ENCODE data around the gene CDPF1. TPM values are rescaled to one million over a fixed set of nuclear protein-coding genes. Genes with fewer than 3 reads are reported as not detected.
A peak's percentile ranks its signal among the peaks of the same experiment; 100 is the strongest.

CDPF1 gene
- total RNA-seq, 1 donor from 2014 or later, result 11.1 TPM

DNA sequence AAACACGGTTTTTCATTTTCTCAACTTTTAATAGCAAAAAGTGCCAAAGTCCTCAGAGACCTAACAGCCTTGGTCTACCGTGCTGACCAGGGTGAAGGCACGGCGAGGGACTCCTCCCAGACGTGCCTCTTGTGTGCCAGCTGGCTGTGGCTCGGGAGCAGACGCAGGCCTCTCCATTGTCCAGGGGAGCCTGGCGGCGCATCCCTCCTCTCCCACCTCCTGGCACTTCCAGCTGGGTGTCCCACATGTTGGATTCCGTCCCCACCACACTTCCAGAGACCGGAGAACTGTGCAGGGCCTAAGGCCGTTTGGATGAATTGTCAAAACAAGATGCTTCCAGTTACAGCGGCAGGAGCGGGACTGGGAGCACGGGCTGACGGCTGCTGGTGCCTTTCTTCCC is 11.6 kb downstream of the CDPF1 start:
- Mint-ChIP-seq H3K27me3 (ENCODE audit: low read depth) (no peaks in the 10 kb centered on the region), H3K4me1 (no peaks in the 10 kb centered on the region), H3K27ac (ENCODE audit: unreplicated experiment) (no peak overlapping the region), H3K4me3 (no peak overlapping the region), H3K9me3 (no peaks in the 10 kb centered on the region), H3K36me3 (ENCODE audit: low read depth) (no peaks in the 10 kb centered on the region)
- no peak for DNase-seq (ENCODE audit: low read depth, low spot score)
- TF ChIP-seq, protein P1, sequence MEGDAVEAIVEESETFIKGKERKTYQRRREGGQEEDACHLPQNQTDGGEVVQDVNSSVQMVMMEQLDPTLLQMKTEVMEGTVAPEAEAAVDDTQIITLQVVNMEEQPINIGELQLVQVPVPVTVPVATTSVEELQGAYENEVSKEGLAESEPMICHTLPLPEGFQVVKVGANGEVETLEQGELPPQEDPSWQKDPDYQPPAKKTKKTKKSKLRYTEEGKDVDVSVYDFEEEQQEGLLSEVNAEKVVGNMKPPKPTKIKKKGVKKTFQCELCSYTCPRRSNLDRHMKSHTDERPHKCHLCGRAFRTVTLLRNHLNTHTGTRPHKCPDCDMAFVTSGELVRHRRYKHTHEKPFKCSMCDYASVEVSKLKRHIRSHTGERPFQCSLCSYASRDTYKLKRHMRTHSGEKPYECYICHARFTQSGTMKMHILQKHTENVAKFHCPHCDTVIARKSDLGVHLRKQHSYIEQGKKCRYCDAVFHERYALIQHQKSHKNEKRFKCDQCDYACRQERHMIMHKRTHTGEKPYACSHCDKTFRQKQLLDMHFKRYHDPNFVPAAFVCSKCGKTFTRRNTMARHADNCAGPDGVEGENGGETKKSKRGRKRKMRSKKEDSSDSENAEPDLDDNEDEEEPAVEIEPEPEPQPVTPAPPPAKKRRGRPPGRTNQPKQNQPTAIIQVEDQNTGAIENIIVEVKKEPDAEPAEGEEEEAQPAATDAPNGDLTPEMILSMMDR (conservative IDR thresholded peaks at IDR 0.05), result no peak

DNA sequence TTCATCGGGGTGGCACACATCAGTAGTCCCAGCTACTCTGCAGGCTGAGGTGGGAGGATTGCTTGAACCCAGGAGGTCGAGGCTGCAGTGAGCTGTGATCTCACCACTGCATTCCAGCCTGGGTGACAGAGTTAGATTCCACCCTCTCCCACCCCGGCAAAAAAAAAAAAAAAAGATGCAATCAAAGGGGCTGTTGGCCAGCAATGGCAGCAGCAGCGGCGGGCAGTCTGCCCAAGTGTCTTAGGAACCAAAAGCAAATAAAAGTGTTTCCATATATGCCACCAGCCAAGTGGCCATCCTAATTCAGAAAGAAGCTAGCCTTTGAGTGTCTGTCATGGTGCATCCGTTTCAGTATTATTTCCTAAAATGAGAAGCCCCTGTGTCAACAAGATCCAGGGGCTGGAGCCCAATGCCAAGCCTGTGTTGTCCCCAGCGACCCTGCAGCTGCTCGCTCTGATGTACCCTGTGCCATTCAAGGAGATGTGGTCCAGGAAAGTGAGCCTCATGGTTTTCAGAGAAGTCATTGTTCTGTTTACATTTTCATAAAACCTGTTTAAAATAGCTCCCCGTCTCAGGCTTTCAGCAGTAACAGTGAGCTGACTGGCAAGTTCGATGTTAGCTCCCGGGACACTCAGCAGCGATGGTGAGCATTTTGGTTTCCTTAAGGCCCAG is 12.5 kb downstream of the CDPF1 start:
- Mint-ChIP-seq H3K9me3 (no peaks in the 10 kb centered on the region), H3K4me3 (no peak overlapping the region), H3K27ac (ENCODE audit: unreplicated experiment) (no peak overlapping the region), H3K4me1 (peaks cover 4% of the 10 kb centered on the region), H3K27me3 (ENCODE audit: low read depth) (no peaks in the 10 kb centered on the region), H3K36me3 (ENCODE audit: low read depth) (no peaks in the 10 kb centered on the region)
- DNase-seq (ENCODE audit: low read depth, low spot score), result no peak
- TF ChIP-seq, protein P1 (conservative IDR thresholded peaks at IDR 0.05), result no peak

- no peak overlapping the region for H3K27ac Mint-ChIP-seq (ENCODE audit: unreplicated experiment)
- H3K4me3 Mint-ChIP-seq, result no peak overlapping the region
- H3K36me3 Mint-ChIP-seq (ENCODE audit: low read depth), result no peaks in the 10 kb centered on the region
- DNase-seq (ENCODE audit: low read depth, low spot score), result no peak
- TF ChIP-seq, protein P1 (conservative IDR thresholded peaks at IDR 0.05), result no peak
- H3K9me3 Mint-ChIP-seq, result no peaks in the 10 kb centered on the region
- H3K4me1 Mint-ChIP-seq, result peaks cover 4% of the 10 kb centered on the region
- H3K27me3 Mint-ChIP-seq (ENCODE audit: low read depth), result no peaks in the 10 kb centered on the region
Observed at GRCh38 chr22:46234969-46235368, 15.1 kb downstream of the CDPF1 start.

- H3K27me3 Mint-ChIP-seq (ENCODE audit: low read depth), result no peaks in the 10 kb centered on the region
- H3K27ac Mint-ChIP-seq (ENCODE audit: unreplicated experiment), result peak overlapping the region; percentile 35
- TF ChIP-seq, protein P1 (conservative IDR thresholded peaks at IDR 0.05), result no peak
- no peaks in the 10 kb centered on the region for H3K36me3 Mint-ChIP-seq (ENCODE audit: low read depth)
- H3K4me3 Mint-ChIP-seq, result no peak overlapping the region
- H3K9me3 Mint-ChIP-seq, result no peaks in the 10 kb centered on the region
- peaks cover 4% of the 10 kb centered on the region for H3K4me1 Mint-ChIP-seq
- no peak for DNase-seq (ENCODE audit: low read depth, low spot score)
Observed at GRCh38 chr22:46233231-46233630, 16.9 kb downstream of the CDPF1 start.

GRCh38 chr22:46230262-46230901 is 19.7 kb downstream of the CDPF1 start:
- no peak overlapping the region for H3K4me3 Mint-ChIP-seq
- TF ChIP-seq, protein P1 (conservative IDR thresholded peaks at IDR 0.05), result no peak
- H3K9me3 Mint-ChIP-seq, result no peaks in the 10 kb centered on the region
- peaks cover 7% of the 10 kb centered on the region for H3K36me3 Mint-ChIP-seq (ENCODE audit: low read depth)
- no peak for DNase-seq (ENCODE audit: low read depth, low spot score)
- peaks cover 4% of the 10 kb centered on the region for H3K4me1 Mint-ChIP-seq
- no peak overlapping the region for H3K27ac Mint-ChIP-seq (ENCODE audit: unreplicated experiment)
- no peaks in the 10 kb centered on the region for H3K27me3 Mint-ChIP-seq (ENCODE audit: low read depth)
